ENCODE results near the gene GCLM. TPM values are rescaled to one million over a fixed set of nuclear protein-coding genes. Genes with fewer than 3 reads are reported as not detected.

The GCLM gene
- total and polyA plus RNA-seq, 2 of the 4 experiments (the other 2 are of a cell fraction): 15.5 to 20.1 TPM

DNA sequence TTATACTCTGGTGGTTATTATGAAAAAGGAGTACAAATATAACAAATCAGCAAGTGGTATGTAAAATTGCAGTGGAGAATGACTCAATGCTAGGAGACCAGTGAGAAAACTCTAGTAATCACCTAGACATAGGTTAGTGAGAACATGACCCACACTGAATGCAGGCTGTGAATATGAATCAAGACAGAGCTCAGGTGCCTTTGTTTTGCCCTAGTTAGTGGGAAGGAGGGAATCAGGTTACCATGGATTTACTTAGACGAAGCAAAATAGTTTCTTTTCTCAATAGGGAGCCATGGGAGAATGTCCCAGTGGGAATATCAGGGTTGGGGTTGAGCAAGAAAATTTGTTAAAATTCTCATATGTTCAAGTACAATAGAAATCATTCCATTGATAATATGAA, 10.6 kb upstream of the GCLM start:
- intact Hi-C loops (cut with micrococcal nuclease): loop anchor here (5.0 kb wide), 1 partner anchor 38 kb away; no protein-coding TSS in a partner anchor
- no peak overlapping the region for H3K18ac ChIP-seq (ENCODE audit: low read depth, low read length)
- CTCF ChIA-PET: no interaction called here

More for the DNA sequence above, 10.6 kb upstream of the GCLM start:
- no peak overlapping the region for H2AK5ac ChIP-seq (ENCODE audit: low read depth, low read length)
- no peak overlapping the region for H2BK15ac ChIP-seq (ENCODE audit: low read depth, low read length)
- H2AFZ ChIP-seq (replicated peaks; ENCODE audit: low read length, poor library complexity): no peak overlapping the region
- no peak overlapping the region for H2BK120ac ChIP-seq (ENCODE audit: low read depth, low read length)
- no CpG with 5 or more reads among the region's 1 CpG for WGBS, 2 experiments (ENCODE audit: extremely low coverage in 2 of 2, insufficient read length in 1 of 2)
- H2BK5ac ChIP-seq (ENCODE audit: low read depth, low read length, poor library complexity, severe bottlenecking): no peak overlapping the region
- H3K4me3 ChIP-seq (ENCODE audit: insufficient read depth, low read depth, low read length): no peak overlapping the region
- H2BK20ac ChIP-seq (ENCODE audit: low read depth, low read length): no peak overlapping the region
- POLR2A ChIA-PET (ENCODE audit: unreplicated experiment): no interaction called here
- no TSS peak for BruUV-seq (replicated peaks)
- H3K4me2 ChIP-seq (ENCODE audit: low read depth, low read length): no peak overlapping the region
- H3K4me1 ChIP-seq (ENCODE audit: control insufficient read depth, insufficient read depth, low read length): no peaks in the 10 kb centered on the region
- peaks cover 6% of the 10 kb centered on the region; the same call in 1 of the 2 replicates for H3K9me3 ChIP-seq (ENCODE audit: control insufficient read depth, insufficient read depth, low read length)
- no peak overlapping the region for H3K14ac ChIP-seq (replicated peaks; ENCODE audit: low read depth, low read length)
- no peak overlapping the region for H3K4ac ChIP-seq (ENCODE audit: low read depth, low read length)
- H3K23ac ChIP-seq (ENCODE audit: low read depth, low read length): no peak overlapping the region
- no peaks in the 10 kb centered on the region for H3K36me3 ChIP-seq (ENCODE audit: control insufficient read depth, insufficient read depth, low read length)
- no peak overlapping the region for H3K27ac ChIP-seq (ENCODE audit: insufficient read depth, low read length)
- no peak overlapping the region for H2AK9ac ChIP-seq (replicated peaks; ENCODE audit: low read depth, low read length, poor library complexity)
- DNase-seq: no peak
- no peaks in the 10 kb centered on the region for H4K20me1 ChIP-seq (ENCODE audit: insufficient read depth, low read length)
- peaks cover 8% of the 10 kb centered on the region for H3K27me3 ChIP-seq (ENCODE audit: control insufficient read depth, insufficient read depth, low read length)
- H4K91ac ChIP-seq (ENCODE audit: insufficient read depth, low read depth, low read length): no peak overlapping the region
- no peak for ATAC-seq (ENCODE audit: low read depth)
- H3K9me1 ChIP-seq (ENCODE audit: insufficient read depth, low read length): no peaks in the 10 kb centered on the region
- H4K8ac ChIP-seq (ENCODE audit: low read depth in 2 of 2, low read length in 2 of 2): no peak overlapping the region
- TF ChIP-seq, protein P1, sequence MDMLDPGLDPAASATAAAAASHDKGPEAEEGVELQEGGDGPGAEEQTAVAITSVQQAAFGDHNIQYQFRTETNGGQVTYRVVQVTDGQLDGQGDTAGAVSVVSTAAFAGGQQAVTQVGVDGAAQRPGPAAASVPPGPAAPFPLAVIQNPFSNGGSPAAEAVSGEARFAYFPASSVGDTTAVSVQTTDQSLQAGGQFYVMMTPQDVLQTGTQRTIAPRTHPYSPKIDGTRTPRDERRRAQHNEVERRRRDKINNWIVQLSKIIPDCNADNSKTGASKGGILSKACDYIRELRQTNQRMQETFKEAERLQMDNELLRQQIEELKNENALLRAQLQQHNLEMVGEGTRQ (IDR thresholded peaks at IDR 0.05; ENCODE audit: low read depth, low read length): no peak
- TF ChIP-seq MAZ (IDR thresholded peaks at IDR 0.05; ENCODE audit: borderline replicate concordance, low read depth, low read length) (no peak), CEBPB (IDR thresholded peaks at IDR 0.05; ENCODE audit: low read depth, low read length) (no peak)
- dilution Hi-C loops (cut with HindIII; ENCODE audit: low sequenced_read_pairs, unreplicated experiment): no loop called here
- no peak overlapping the region for H4K5ac ChIP-seq (ENCODE audit: low read depth, low read length)
- H3K56ac ChIP-seq (ENCODE audit: extremely low read depth, insufficient read depth, low read length): no peak overlapping the region
- no peak overlapping the region for H3K9ac ChIP-seq (ENCODE audit: low read depth, low read length)
- in situ Hi-C loops (cut with MboI; ENCODE audit: low sequenced_read_pairs): no loop called here
- no peaks in the 10 kb centered on the region for H3K79me1 ChIP-seq (ENCODE audit: low read depth in 1 of 2, low read length in 2 of 2)
